ENCODE data around the gene SCARF1. TPM values are rescaled to one million over a fixed set of nuclear protein-coding genes. Genes with fewer than 3 reads are reported as not detected.

SCARF1 gene
- total RNA-seq, 2 experiments from 2014 or later: 0.19 to 0.29 TPM

DNA sequence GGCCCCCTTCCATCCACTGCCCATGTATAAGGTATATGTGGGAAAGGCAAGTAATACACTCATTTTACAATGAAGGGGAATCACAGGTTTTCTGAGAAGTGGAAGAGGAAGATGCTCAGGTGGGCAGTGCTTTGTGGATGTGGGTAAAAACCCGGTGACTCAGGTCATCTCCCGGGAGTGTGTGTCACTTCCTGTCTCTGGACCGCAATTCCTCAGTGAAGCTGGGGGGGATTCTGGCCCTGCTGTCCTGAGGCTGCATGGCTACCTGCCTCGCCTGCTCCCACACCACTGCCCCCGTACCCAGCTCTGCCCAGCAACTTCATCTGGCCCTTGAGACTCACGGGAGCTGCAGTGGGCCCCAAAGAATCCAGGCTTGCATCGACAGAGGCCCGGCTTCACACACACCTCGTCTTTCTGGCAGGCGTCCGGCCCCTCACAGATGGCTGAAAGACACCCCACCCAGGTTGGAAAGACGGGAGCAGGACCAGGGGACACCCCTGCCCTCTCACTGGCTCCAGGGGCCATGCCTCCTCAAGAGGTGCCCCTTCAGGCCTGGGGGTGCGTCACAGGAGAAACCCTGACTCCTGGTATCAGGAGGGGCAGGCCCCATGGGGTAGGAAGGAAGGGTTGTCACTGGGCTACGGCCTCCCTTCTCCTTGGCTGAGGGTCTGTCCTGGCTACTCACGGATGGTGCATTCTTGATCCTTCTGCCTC is 882 bp downstream of the SCARF1 start:
- BruUV-seq (replicated peaks): no TSS peak
- no peak overlapping the region for H3K27ac ChIP-seq (ENCODE audit: low read depth, low read length, poor library complexity, severe bottlenecking)
- no peaks in the 10 kb centered on the region for H4K20me1 ChIP-seq (ENCODE audit: insufficient read depth, low read length)
- peaks cover 10% of the 10 kb centered on the region; the same call in 1 of the 2 replicates for H3K36me3 ChIP-seq (ENCODE audit: insufficient read depth, low read length)
- H3K4me1 ChIP-seq (ENCODE audit: insufficient read depth, low read length, poor library complexity, severe bottlenecking): peaks cover 29% of the 10 kb centered on the region
- POLR2A ChIA-PET: no interaction called here
- no peaks in the 10 kb centered on the region for H3K9me3 ChIP-seq (ENCODE audit: low read length)
- H2AFZ ChIP-seq (ENCODE audit: low read length): no peak overlapping the region
- DNase-seq (ENCODE audit: low spot score): no peak
- H3K9me2 ChIP-seq (ENCODE audit: insufficient read depth, low read length): no peaks in the 10 kb centered on the region
- no peak overlapping the region for H3K4me3 ChIP-seq (ENCODE audit: low read depth, low read length, poor library complexity, severe bottlenecking)
- H3K79me2 ChIP-seq (ENCODE audit: insufficient read depth, low read depth, low read length): no peaks in the 10 kb centered on the region
- TF ChIP-seq EZH2phosphoT487 (IDR thresholded peaks at IDR 0.05; ENCODE audit: borderline replicate concordance, low read depth, low read length) (no peak), CTCF (conservative IDR thresholded peaks at IDR 0.05; ENCODE audit: low read length) (no peak)
- H3K4me2 ChIP-seq (ENCODE audit: low read length): peak overlapping the region; percentile 82; the same call in 1 of the 2 replicates
- CTCF ChIA-PET (ENCODE audit: unreplicated experiment): no interaction called here
- intact Hi-C loops (cut with micrococcal nuclease; ENCODE audit: unreplicated experiment): loop anchor here (5.0 kb wide), 1 partner anchor 72 kb away; no protein-coding TSS in a partner anchor

- Histone ChIP-seq H3K9me3 (ENCODE audit: low read length) (no peaks in the 10 kb centered on the region), H3K27ac (ENCODE audit: low read depth, low read length, poor library complexity, severe bottlenecking) (no peak overlapping the region), H3K36me3 (ENCODE audit: insufficient read depth, low read length) (peaks cover 10% of the 10 kb centered on the region; the same call in 1 of the 2 replicates), H3K4me3 (ENCODE audit: low read depth, low read length, poor library complexity, severe bottlenecking) (peak overlapping the region; percentile 66), H2AFZ (ENCODE audit: low read length) (peak overlapping the region; percentile 47; the same call in 1 of the 2 replicates), H3K79me2 (ENCODE audit: insufficient read depth, low read depth, low read length) (no peaks in the 10 kb centered on the region), H3K4me1 (ENCODE audit: insufficient read depth, low read length, poor library complexity, severe bottlenecking) (peaks cover 23% of the 10 kb centered on the region), H4K20me1 (ENCODE audit: insufficient read depth, low read length) (no peaks in the 10 kb centered on the region), H3K9me2 (ENCODE audit: insufficient read depth, low read length) (no peaks in the 10 kb centered on the region), H3K4me2 (ENCODE audit: low read length) (peak overlapping the region; percentile 82)
- intact Hi-C loops (cut with micrococcal nuclease; ENCODE audit: unreplicated experiment): no loop called here
- TF ChIP-seq CTCF (conservative IDR thresholded peaks at IDR 0.05; ENCODE audit: low read length) (no peak), EZH2phosphoT487 (IDR thresholded peaks at IDR 0.05; ENCODE audit: borderline replicate concordance, low read depth, low read length) (no peak)
- no peak for DNase-seq (ENCODE audit: low spot score)
- BruUV-seq (replicated peaks): no TSS peak
- POLR2A ChIA-PET: interaction anchor here (0.6 kb wide), 1 partner anchor 260 kb away, joined by 3 read pairs; no protein-coding TSS in a partner anchor
- CTCF ChIA-PET (ENCODE audit: unreplicated experiment): no interaction called here
These were observed 1.5 kb downstream of the SCARF1 start for GRCh38 chr17:1643999-1644492.

Data from OCI-LY7 (cell line).